HG02970 (cell line): ENCODE measurements around the gene KCNQ1.

Experiments used
- ATAC-seq: cut with Tn5 transposase; IDR thresholded peaks from one replicate; pipeline ENCODE4 v1.9.1; 2021; ENCODE audit warnings: mild to moderate bottlenecking, moderate library complexity, moderate number of reproducible peaks; ENCODE audit not compliant: unreplicated experiment, low FRiP score

Gene KCNQ1

GRCh38 chr11:2423157-2424025 lies 21.4 kb upstream of the KCNQ1 start:
- ATAC-seq = no peak

GRCh38 chr11:2424811-2425495 lies 19.9 kb upstream of the KCNQ1 start:
- no peak for ATAC-seq

GRCh38 chr11:2425506-2425905 lies 19.3 kb upstream of the KCNQ1 start:
- ATAC-seq = no peak

- ATAC-seq = no peak
Measured at GRCh38 chr11:2426221-2426620, 18.6 kb upstream of the KCNQ1 start.

- no peak for ATAC-seq
Measured at GRCh38 chr11:2426826-2427521, 17.8 kb upstream of the KCNQ1 start.

GRCh38 chr11:2427721-2428321 lies 17.0 kb upstream of the KCNQ1 start:
- ATAC-seq = no peak

GRCh38 chr11:2428322-2428795 lies 16.4 kb upstream of the KCNQ1 start:
- ATAC-seq = no peak

- no peak for ATAC-seq
Measured at GRCh38 chr11:2431395-2431794, 13.4 kb upstream of the KCNQ1 start.

GRCh38 chr11:2432171-2432621 lies 12.6 kb upstream of the KCNQ1 start:
- ATAC-seq = no peak

- ATAC-seq = no peak
Measured at GRCh38 chr11:2432628-2433071, 12.2 kb upstream of the KCNQ1 start.

GRCh38 chr11:2433106-2433925 lies 11.5 kb upstream of the KCNQ1 start:
- ATAC-seq = no peak

- ATAC-seq = no peak
Measured at GRCh38 chr11:2434008-2434407, 10.8 kb upstream of the KCNQ1 start.

- no peak for ATAC-seq
Measured at GRCh38 chr11:2434506-2435255, 10.1 kb upstream of the KCNQ1 start.

- no peak for ATAC-seq
Measured at GRCh38 chr11:2435288-2436012, 9.4 kb upstream of the KCNQ1 start.

- ATAC-seq = no peak
Measured at GRCh38 chr11:2436013-2436520, 8.7 kb upstream of the KCNQ1 start.

GRCh38 chr11:2436521-2437031 lies 8.2 kb upstream of the KCNQ1 start:
- no peak for ATAC-seq

- ATAC-seq = no peak
Measured at GRCh38 chr11:2437516-2437915, 7.3 kb upstream of the KCNQ1 start.

- no peak for ATAC-seq
Measured at GRCh38 chr11:2439820-2440219, 5.0 kb upstream of the KCNQ1 start.
